Neuronal stem cell (in vitro differentiated cells): ENCODE results near the gene SNAP25.

Experiments
- DNase-seq: peaks from one replicate; pipeline ENCODE4 v3.0.0-alpha.2; 2013; ENCODE audit warnings: low spot score
- H2AFZ ChIP-seq: one replicate; pipeline ENCODE4 v1.6.1; 2013; ENCODE audit warnings: mild to moderate bottlenecking, low read length, inconsistent platforms
- H2AK5ac ChIP-seq: 2 replicates; pipeline ENCODE4 v1.6.1; 2013; ENCODE audit warnings: low read depth, mild to moderate bottlenecking, inconsistent platforms, low read length, moderate library complexity, mixed read lengths
- H2BK120ac ChIP-seq: 2 replicates; pipeline ENCODE4 v1.6.1; 2013; ENCODE audit warnings: low read depth, mild to moderate bottlenecking, inconsistent platforms, low read length, moderate library complexity, mixed read lengths
- H2BK12ac ChIP-seq: one replicate; pipeline ENCODE4 v1.6.1; 2013; ENCODE audit warnings: low read length, inconsistent platforms
- H2BK15ac ChIP-seq: 2 replicates; pipeline ENCODE4 v1.6.1; 2013; ENCODE audit warnings: mild to moderate bottlenecking, low read length, inconsistent platforms, mixed read lengths
- H2BK5ac ChIP-seq: one replicate; pipeline ENCODE4 v1.6.1; 2013; ENCODE audit warnings: inconsistent platforms, mild to moderate bottlenecking, low read length, moderate library complexity
- H3K14ac ChIP-seq: one replicate; pipeline ENCODE4 v1.6.1; 2013; ENCODE audit warnings: low read length, inconsistent platforms
- H3K18ac ChIP-seq: 2 replicates; pipeline ENCODE4 v1.6.1; 2013; ENCODE audit warnings: low read length, inconsistent platforms
- H3K23ac ChIP-seq: 2 replicates; pipeline ENCODE4 v1.6.1; 2013; ENCODE audit warnings: low read depth, mild to moderate bottlenecking, mixed read lengths, low read length, inconsistent platforms; ENCODE audit not compliant: poor library complexity
- H3K27ac ChIP-seq: replicated peaks from 3 replicates; pipeline ENCODE4 v1.5.1; 2013; ENCODE audit warnings: low read length, inconsistent platforms
- H3K27me3 ChIP-seq, 3 experiments: 2 replicates each; pipeline ENCODE4 v1.6.1; 2013; ENCODE audit warnings: low read length in 3 of 3, mild to moderate bottlenecking in 2 of 3, inconsistent platforms in 1 of 3, low read depth in 1 of 3, mixed read lengths in 1 of 3, moderate library complexity in 1 of 3; ENCODE audit not compliant: control insufficient read depth in 3 of 3, insufficient read depth in 3 of 3
- H3K36me3 ChIP-seq, 2 donors: replicated peaks in 1 of 2; 2 replicates each; pipeline ENCODE4 v1.6.1; 2013; ENCODE audit warnings: low read length in 2 of 2; ENCODE audit not compliant: control insufficient read depth in 2 of 2, insufficient read depth in 2 of 2
- H3K4ac ChIP-seq: 2 replicates; pipeline ENCODE4 v1.6.1; 2013; ENCODE audit warnings: inconsistent platforms, mild to moderate bottlenecking, low read length, moderate library complexity
- H3K4me1 ChIP-seq, 2 donors: 1 replicate in 1 of 2; 2 replicates in 1 of 2; pipeline ENCODE4 v1.6.1; 2013; ENCODE audit warnings: low read length in 2 of 2, low read depth in 1 of 2; ENCODE audit not compliant: control insufficient read depth in 2 of 2, insufficient read depth in 1 of 2
- H3K4me2 ChIP-seq: one replicate; pipeline ENCODE4 v1.6.1; 2013; ENCODE audit warnings: mild to moderate bottlenecking, low read length, inconsistent platforms; ENCODE audit not compliant: insufficient read depth, poor library complexity, severe bottlenecking
- H3K4me3 ChIP-seq, 2 donors: 2 replicates each; pipeline ENCODE4 v1.5.1; 2013; ENCODE audit warnings: low read length in 2 of 2, mild to moderate bottlenecking in 2 of 2, inconsistent platforms in 1 of 2, moderate library complexity in 1 of 2
- H3K79me1 ChIP-seq: one replicate; pipeline ENCODE4 v1.6.1; 2013; ENCODE audit warnings: low read depth, mild to moderate bottlenecking, inconsistent platforms, low read length, moderate library complexity
- H3K9ac ChIP-seq: one replicate; pipeline ENCODE4 v1.6.1; 2013; ENCODE audit warnings: mild to moderate bottlenecking, low read depth, low read length, inconsistent platforms; ENCODE audit not compliant: poor library complexity
- H3K9me3 ChIP-seq, 2 donors: replicated peaks in 1 of 2; 2 replicates each; pipeline versions ENCODE3 to v1.6.1; 2013; ENCODE audit warnings: low read length in 2 of 2, mild to moderate bottlenecking in 2 of 2, inconsistent platforms in 1 of 2, low read depth in 1 of 2, mixed read lengths in 1 of 2, moderate library complexity in 1 of 2; ENCODE audit not compliant: control insufficient read depth in 2 of 2, insufficient read depth in 1 of 2
- H4K8ac ChIP-seq: one replicate; pipeline ENCODE4 v1.6.1; 2013; ENCODE audit warnings: low read depth, mild to moderate bottlenecking, inconsistent platforms, low read length, moderate library complexity
- H4K91ac ChIP-seq: one replicate; pipeline ENCODE4 v1.6.1; 2013; ENCODE audit warnings: low read length, low read depth, mild to moderate bottlenecking, inconsistent platforms; ENCODE audit not compliant: poor library complexity
- WGBS, 2 donors: extraction: QIAGEN DNeasy Blood & Tissue Kit; methylation state at CpG; one replicate each; pipeline ENCODE4 v1.1.7; 2013; ENCODE audit warnings: missing lambda C conversion rate in 2 of 2, mixed read lengths in 1 of 2; ENCODE audit not compliant: insufficient read length in 2 of 2, insufficient replicate concordance in 1 of 2; ENCODE audit errors: extremely low coverage in 2 of 2; 5-methylcytosine and 5-hydroxymethylcytosine counted together

SNAP25 gene

GRCh38 chr20:10221021-10221420 is 2.4 kb downstream of the SNAP25 start:
- WGBS, 2 donors, result no CpG with 5 or more reads among the region's 6 CpGs
- Histone ChIP-seq H3K23ac (no peak overlapping the region), H2BK5ac (no peak overlapping the region), H3K27ac (no peak overlapping the region), H3K79me1 (no peaks in the 10 kb centered on the region), H3K4me2 (no peak overlapping the region), H2BK12ac (no peak overlapping the region), H3K4me3 (no peak overlapping the region), H2BK15ac (no peak overlapping the region), H3K9me3 (no peaks in the 10 kb centered on the region), H2AK5ac (no peak overlapping the region), H3K18ac (no peak overlapping the region), H3K27me3 (peaks cover 0 to 15% (median 5%) of the 10 kb centered on the region in 3 experiments), H2AFZ (no peak overlapping the region), H2BK120ac (no peak overlapping the region), H4K91ac (no peak overlapping the region), H3K4me1 (peaks cover 6 to 7% of the 10 kb centered on the region in 2 donors), H3K4ac (no peak overlapping the region), H3K14ac (no peak overlapping the region), H3K9ac (no peak overlapping the region), H3K36me3 (no peaks in the 10 kb centered on the region), H4K8ac (no peak overlapping the region)
- no peak for DNase-seq

GRCh38 chr20:10225439-10226060 is 6.9 kb downstream of the SNAP25 start:
- Histone ChIP-seq H3K14ac (no peak overlapping the region), H2BK5ac (no peak overlapping the region), H3K4ac (no peak overlapping the region), H3K4me1 (no peaks in the 10 kb centered on the region), H4K8ac (no peak overlapping the region), H2AFZ (no peak overlapping the region), H3K9me3 (no peaks in the 10 kb centered on the region), H3K4me2 (no peak overlapping the region), H4K91ac (no peak overlapping the region), H3K36me3 (no peaks in the 10 kb centered on the region), H2BK12ac (no peak overlapping the region), H3K27me3 (peaks cover 0 to 2% (median 0%) of the 10 kb centered on the region in 3 experiments), H3K79me1 (no peaks in the 10 kb centered on the region), H3K9ac (no peak overlapping the region), H3K27ac (no peak overlapping the region), H3K18ac (no peak overlapping the region), H3K23ac (no peak overlapping the region), H3K4me3 (no peak overlapping the region), H2BK15ac (no peak overlapping the region), H2BK120ac (no peak overlapping the region), H2AK5ac (no peak overlapping the region)
- WGBS, 2 donors, result no CpG with 5 or more reads among the region's 1 CpG
- no peak for DNase-seq

GRCh38 chr20:10228330-10228729 is 9.7 kb downstream of the SNAP25 start:
- no peak overlapping the region for H2BK5ac ChIP-seq
- H3K4me2 ChIP-seq, result no peak overlapping the region
- no peak overlapping the region for H2BK120ac ChIP-seq
- no peak overlapping the region for H3K18ac ChIP-seq
- H4K91ac ChIP-seq, result no peak overlapping the region
- no peak for DNase-seq
- H2BK12ac ChIP-seq, result no peak overlapping the region
- no peak overlapping the region for H3K23ac ChIP-seq
- no peak overlapping the region for H3K4ac ChIP-seq
- H3K36me3 ChIP-seq, result no peaks in the 10 kb centered on the region
- no peaks in the 10 kb centered on the region for H3K79me1 ChIP-seq
- no peak overlapping the region for H4K8ac ChIP-seq
- H2BK15ac ChIP-seq, result no peak overlapping the region
- H3K9me3 ChIP-seq, result no peaks in the 10 kb centered on the region
- WGBS, 2 donors, result no CpG with 5 or more reads among the region's 2 CpGs
- no peak overlapping the region for H3K14ac ChIP-seq
- H3K9ac ChIP-seq, result no peak overlapping the region
- H3K4me3 ChIP-seq, result no peak overlapping the region
- H2AFZ ChIP-seq, result no peak overlapping the region
- H3K27me3 ChIP-seq, result no peaks in the 10 kb centered on the region
- H3K27ac ChIP-seq, result no peak overlapping the region
- H3K4me1 ChIP-seq, result no peaks in the 10 kb centered on the region
- H2AK5ac ChIP-seq, result no peak overlapping the region

GRCh38 chr20:10231290-10231689 is 12.7 kb downstream of the SNAP25 start:
- Histone ChIP-seq H2AFZ (no peak overlapping the region), H3K9ac (no peak overlapping the region), H3K18ac (no peak overlapping the region), H2BK120ac (no peak overlapping the region), H3K9me3 (no peaks in the 10 kb centered on the region), H3K4me3 (no peak overlapping the region), H3K23ac (no peak overlapping the region), H2AK5ac (no peak overlapping the region), H3K27me3 (no peaks in the 10 kb centered on the region), H3K36me3 (no peaks in the 10 kb centered on the region), H3K4me1 (no peaks in the 10 kb centered on the region), H3K79me1 (no peaks in the 10 kb centered on the region), H3K14ac (no peak overlapping the region), H4K91ac (no peak overlapping the region), H3K27ac (no peak overlapping the region), H3K4me2 (no peak overlapping the region), H3K4ac (no peak overlapping the region), H2BK12ac (no peak overlapping the region), H2BK15ac (no peak overlapping the region), H4K8ac (no peak overlapping the region), H2BK5ac (no peak overlapping the region)
- DNase-seq, result no peak
